ENCODE measurements around the gene DENND2D.
A peak's percentile ranks its signal among the peaks of the same experiment; 100 is the strongest.
"Not testable (repeated sequence)": the region's sequence is repeated elsewhere in the genome, so short reads cannot be mapped to it uniquely, and the experiment has no call there.

DENND2D gene

GRCh38 chr1:111227434-111227833 lies 27.0 kb upstream of the DENND2D start, which contains the start of gene CHI3L2:
CHI3L2 (plus strand) TSS chr1:111227713; CDS start chr1:111227730, 17 bp downstream.
- H3K27me3 Mint-ChIP-seq = no peaks in the 10 kb centered on the region
- no peaks in the 10 kb centered on the region for H3K36me3 Mint-ChIP-seq
- no peaks in the 10 kb centered on the region for H3K9me3 Mint-ChIP-seq (ENCODE audit: low read depth)
- peak within 1 kb of the TSS; percentile 82 for H3K27ac Mint-ChIP-seq
- H3K4me1 Mint-ChIP-seq (ENCODE audit: low read depth) = peaks cover 83% of the 10 kb centered on the region
- H3K4me3 Mint-ChIP-seq = peak within 1 kb of the TSS; percentile 56

- Mint-ChIP-seq H3K9me3 (ENCODE audit: low read depth) (no peaks in the 10 kb centered on the region), H3K36me3 (no peaks in the 10 kb centered on the region), H3K27ac (peak overlapping the region; percentile 80), H3K4me3 (peak overlapping the region; percentile 74), H3K27me3 (no peaks in the 10 kb centered on the region), H3K4me1 (ENCODE audit: low read depth) (peaks cover 84% of the 10 kb centered on the region)
Measured at GRCh38 chr1:111225717-111226400, 25.4 kb upstream of the DENND2D start.

GRCh38 chr1:111225091-111225490 lies 24.6 kb upstream of the DENND2D start:
- Mint-ChIP-seq H3K36me3 (no peaks in the 10 kb centered on the region), H3K4me3 (peak overlapping the region; percentile 74), H3K27me3 (no peaks in the 10 kb centered on the region), H3K27ac (peak overlapping the region; percentile 80), H3K4me1 (ENCODE audit: low read depth) (peaks cover 87% of the 10 kb centered on the region), H3K9me3 (ENCODE audit: low read depth) (no peaks in the 10 kb centered on the region)

- Mint-ChIP-seq H3K9me3 (ENCODE audit: low read depth) (no peaks in the 10 kb centered on the region), H3K27me3 (no peaks in the 10 kb centered on the region), H3K27ac (peak overlapping the region; percentile 98), H3K4me1 (ENCODE audit: low read depth) (peaks cover 91% of the 10 kb centered on the region), H3K36me3 (no peaks in the 10 kb centered on the region), H3K4me3 (peak overlapping the region; percentile 76)
Measured at GRCh38 chr1:111223126-111223685, 22.8 kb upstream of the DENND2D start.

GRCh38 chr1:111222308-111223125 lies 22.1 kb upstream of the DENND2D start:
- peak overlapping the region; percentile 98 for H3K27ac Mint-ChIP-seq
- peaks cover 91% of the 10 kb centered on the region for H3K4me1 Mint-ChIP-seq (ENCODE audit: low read depth)
- no peaks in the 10 kb centered on the region for H3K27me3 Mint-ChIP-seq
- H3K4me3 Mint-ChIP-seq = peak overlapping the region; percentile 76
- no peaks in the 10 kb centered on the region for H3K9me3 Mint-ChIP-seq (ENCODE audit: low read depth)
- H3K36me3 Mint-ChIP-seq = no peaks in the 10 kb centered on the region

- Mint-ChIP-seq H3K27me3 (no peaks in the 10 kb centered on the region), H3K27ac (peak overlapping the region; percentile 98), H3K4me3 (peak overlapping the region; percentile 76), H3K36me3 (no peaks in the 10 kb centered on the region), H3K4me1 (ENCODE audit: low read depth) (peaks cover 91% of the 10 kb centered on the region), H3K9me3 (ENCODE audit: low read depth) (no peaks in the 10 kb centered on the region)
Measured at GRCh38 chr1:111221633-111222291, 21.3 kb upstream of the DENND2D start.

- Mint-ChIP-seq H3K27me3 (no peaks in the 10 kb centered on the region), H3K4me1 (ENCODE audit: low read depth) (peaks cover 91% of the 10 kb centered on the region), H3K4me3 (peak overlapping the region; percentile 76), H3K9me3 (ENCODE audit: low read depth) (no peaks in the 10 kb centered on the region), H3K27ac (peak overlapping the region; percentile 98), H3K36me3 (no peaks in the 10 kb centered on the region)
Measured at GRCh38 chr1:111221276-111221632, 20.8 kb upstream of the DENND2D start.

GRCh38 chr1:111220302-111220890 lies 19.9 kb upstream of the DENND2D start:
- Mint-ChIP-seq H3K9me3 (ENCODE audit: low read depth) (no peaks in the 10 kb centered on the region), H3K4me3 (peak overlapping the region; percentile 76), H3K27me3 (no peaks in the 10 kb centered on the region), H3K4me1 (ENCODE audit: low read depth) (peaks cover 91% of the 10 kb centered on the region), H3K27ac (peak overlapping the region; percentile 98), H3K36me3 (no peaks in the 10 kb centered on the region)

GRCh38 chr1:111219557-111220286 lies 19.3 kb upstream of the DENND2D start:
- no peaks in the 10 kb centered on the region for H3K36me3 Mint-ChIP-seq
- H3K9me3 Mint-ChIP-seq (ENCODE audit: low read depth) = no peaks in the 10 kb centered on the region
- H3K27me3 Mint-ChIP-seq = no peaks in the 10 kb centered on the region
- peak overlapping the region; percentile 76 for H3K4me3 Mint-ChIP-seq
- peaks cover 91% of the 10 kb centered on the region for H3K4me1 Mint-ChIP-seq (ENCODE audit: low read depth)
- H3K27ac Mint-ChIP-seq = peak overlapping the region; percentile 98

GRCh38 chr1:111218701-111219556 lies 18.5 kb upstream of the DENND2D start:
- Mint-ChIP-seq H3K36me3 (no peaks in the 10 kb centered on the region), H3K9me3 (ENCODE audit: low read depth) (no peaks in the 10 kb centered on the region), H3K4me3 (peak overlapping the region; percentile 76), H3K4me1 (ENCODE audit: low read depth) (peaks cover 95% of the 10 kb centered on the region), H3K27ac (peak overlapping the region; percentile 98), H3K27me3 (no peaks in the 10 kb centered on the region)

- H3K9me3 Mint-ChIP-seq (ENCODE audit: low read depth) = no peaks in the 10 kb centered on the region
- H3K27me3 Mint-ChIP-seq = no peaks in the 10 kb centered on the region
- H3K27ac Mint-ChIP-seq = peak overlapping the region; percentile 96
- no peaks in the 10 kb centered on the region for H3K36me3 Mint-ChIP-seq
- peaks cover 98% of the 10 kb centered on the region for H3K4me1 Mint-ChIP-seq (ENCODE audit: low read depth)
- H3K4me3 Mint-ChIP-seq = peak overlapping the region; percentile 80
Measured at GRCh38 chr1:111217183-111217910, 16.9 kb upstream of the DENND2D start.

GRCh38 chr1:111216751-111217150 lies 16.3 kb upstream of the DENND2D start:
- Mint-ChIP-seq H3K4me1 (ENCODE audit: low read depth) (peaks cover 98% of the 10 kb centered on the region), H3K9me3 (ENCODE audit: low read depth) (no peaks in the 10 kb centered on the region), H3K4me3 (peak overlapping the region; percentile 80), H3K27ac (peak overlapping the region; percentile 96), H3K36me3 (no peaks in the 10 kb centered on the region), H3K27me3 (no peaks in the 10 kb centered on the region)

GRCh38 chr1:111215285-111215684 lies 14.8 kb upstream of the DENND2D start:
- not testable (repeated sequence) for H3K36me3 Mint-ChIP-seq
- H3K27ac Mint-ChIP-seq = peak overlapping the region; percentile 96
- peak overlapping the region; percentile 80 for H3K4me3 Mint-ChIP-seq

More at GRCh38 chr1:111215285-111215684, 14.8 kb upstream of the DENND2D start:
- not testable (repeated sequence) for H3K9me3 Mint-ChIP-seq (ENCODE audit: low read depth); H3K27me3 Mint-ChIP-seq
- peaks cover 92% of the 10 kb centered on the region for H3K4me1 Mint-ChIP-seq (ENCODE audit: low read depth)

All from activated naive CD8-positive, alpha-beta T cell (primary cell).